Measurements from ENCODE around the gene PRKCB.

- TF ChIP-seq CTCF (IDR thresholded peaks at IDR 0.05; ENCODE audit: poor library complexity, severe bottlenecking) (no peak), EZH2 (IDR thresholded peaks at IDR 0.05; ENCODE audit: borderline replicate concordance, insufficient read depth, low read length, poor library complexity, severe bottlenecking) (no peak), SMC3 (conservative IDR thresholded peaks at IDR 0.05; ENCODE audit: poor library complexity) (no peak), RAD21 (conservative IDR thresholded peaks at IDR 0.05) (no peak)
- TF ChIP-seq, protein P1, sequence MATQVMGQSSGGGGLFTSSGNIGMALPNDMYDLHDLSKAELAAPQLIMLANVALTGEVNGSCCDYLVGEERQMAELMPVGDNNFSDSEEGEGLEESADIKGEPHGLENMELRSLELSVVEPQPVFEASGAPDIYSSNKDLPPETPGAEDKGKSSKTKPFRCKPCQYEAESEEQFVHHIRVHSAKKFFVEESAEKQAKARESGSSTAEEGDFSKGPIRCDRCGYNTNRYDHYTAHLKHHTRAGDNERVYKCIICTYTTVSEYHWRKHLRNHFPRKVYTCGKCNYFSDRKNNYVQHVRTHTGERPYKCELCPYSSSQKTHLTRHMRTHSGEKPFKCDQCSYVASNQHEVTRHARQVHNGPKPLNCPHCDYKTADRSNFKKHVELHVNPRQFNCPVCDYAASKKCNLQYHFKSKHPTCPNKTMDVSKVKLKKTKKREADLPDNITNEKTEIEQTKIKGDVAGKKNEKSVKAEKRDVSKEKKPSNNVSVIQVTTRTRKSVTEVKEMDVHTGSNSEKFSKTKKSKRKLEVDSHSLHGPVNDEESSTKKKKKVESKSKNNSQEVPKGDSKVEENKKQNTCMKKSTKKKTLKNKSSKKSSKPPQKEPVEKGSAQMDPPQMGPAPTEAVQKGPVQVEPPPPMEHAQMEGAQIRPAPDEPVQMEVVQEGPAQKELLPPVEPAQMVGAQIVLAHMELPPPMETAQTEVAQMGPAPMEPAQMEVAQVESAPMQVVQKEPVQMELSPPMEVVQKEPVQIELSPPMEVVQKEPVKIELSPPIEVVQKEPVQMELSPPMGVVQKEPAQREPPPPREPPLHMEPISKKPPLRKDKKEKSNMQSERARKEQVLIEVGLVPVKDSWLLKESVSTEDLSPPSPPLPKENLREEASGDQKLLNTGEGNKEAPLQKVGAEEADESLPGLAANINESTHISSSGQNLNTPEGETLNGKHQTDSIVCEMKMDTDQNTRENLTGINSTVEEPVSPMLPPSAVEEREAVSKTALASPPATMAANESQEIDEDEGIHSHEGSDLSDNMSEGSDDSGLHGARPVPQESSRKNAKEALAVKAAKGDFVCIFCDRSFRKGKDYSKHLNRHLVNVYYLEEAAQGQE (IDR thresholded peaks at IDR 0.05; ENCODE audit: borderline replicate concordance) = no peak
Observed at GRCh38 chr16:24130494-24131085, 294.8 kb downstream of the PRKCB start.

Measured in neural cell (in vitro differentiated cells).